A673 (cell line): ENCODE data around the gene ADGRG7.

Experiments
- CTCF ChIP-seq: fragments of 300-800, 200-600 bp; sonication (generic); conservative IDR thresholded peaks from 2 replicates; pipeline ENCODE4 v1.5.1; 2017; ENCODE audit warnings: low read depth, mild to moderate bottlenecking, antibody characterized with exemption, low read length, moderate library complexity, mixed read lengths
- EZH2 ChIP-seq: fragments of 200-600 bp; sonication (generic); IDR thresholded peaks from 2 replicates; pipeline ENCODE4 v1.6.1; 2017; ENCODE audit warnings: borderline replicate concordance, low read depth, mild to moderate bottlenecking, mixed read lengths, antibody characterized with exemption, low read length; ENCODE audit not compliant: poor library complexity, severe bottlenecking

GRCh38 chr3:100640633-100641032, 31.2 kb downstream of the ADGRG7 start:
- TF ChIP-seq CTCF (no peak), EZH2 (no peak)
